Measurements from ENCODE around the gene ITGB6.

DNA sequence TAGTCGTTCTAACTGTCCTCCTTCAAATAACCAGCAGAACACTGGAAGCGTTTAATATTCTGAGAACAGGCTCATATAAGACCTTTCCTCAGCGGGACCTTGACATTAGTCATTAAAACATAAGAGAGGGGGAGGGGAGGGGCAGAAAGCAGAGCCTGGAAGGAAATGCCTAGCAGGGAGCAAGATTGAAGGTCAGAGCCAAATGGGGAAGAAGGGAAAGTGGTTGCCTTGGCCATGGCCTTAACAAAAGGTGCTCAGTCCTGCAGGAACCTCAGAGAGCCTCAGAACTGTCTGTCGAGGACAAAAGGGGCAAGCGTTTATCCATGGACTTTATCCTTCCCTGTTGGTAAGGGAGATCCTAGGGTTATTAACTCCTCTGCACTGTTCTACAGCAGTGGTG lies 136.8 kb downstream of the ITGB6 start:
- TF ChIP-seq, protein P1, sequence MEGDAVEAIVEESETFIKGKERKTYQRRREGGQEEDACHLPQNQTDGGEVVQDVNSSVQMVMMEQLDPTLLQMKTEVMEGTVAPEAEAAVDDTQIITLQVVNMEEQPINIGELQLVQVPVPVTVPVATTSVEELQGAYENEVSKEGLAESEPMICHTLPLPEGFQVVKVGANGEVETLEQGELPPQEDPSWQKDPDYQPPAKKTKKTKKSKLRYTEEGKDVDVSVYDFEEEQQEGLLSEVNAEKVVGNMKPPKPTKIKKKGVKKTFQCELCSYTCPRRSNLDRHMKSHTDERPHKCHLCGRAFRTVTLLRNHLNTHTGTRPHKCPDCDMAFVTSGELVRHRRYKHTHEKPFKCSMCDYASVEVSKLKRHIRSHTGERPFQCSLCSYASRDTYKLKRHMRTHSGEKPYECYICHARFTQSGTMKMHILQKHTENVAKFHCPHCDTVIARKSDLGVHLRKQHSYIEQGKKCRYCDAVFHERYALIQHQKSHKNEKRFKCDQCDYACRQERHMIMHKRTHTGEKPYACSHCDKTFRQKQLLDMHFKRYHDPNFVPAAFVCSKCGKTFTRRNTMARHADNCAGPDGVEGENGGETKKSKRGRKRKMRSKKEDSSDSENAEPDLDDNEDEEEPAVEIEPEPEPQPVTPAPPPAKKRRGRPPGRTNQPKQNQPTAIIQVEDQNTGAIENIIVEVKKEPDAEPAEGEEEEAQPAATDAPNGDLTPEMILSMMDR (IDR thresholded peaks at IDR 0.05): no peak
- no peak for TF ChIP-seq POLR2A (IDR thresholded peaks at IDR 0.05)

All from vagina (tissue), 2 donors.